HepG2 (cell line): ENCODE data around the gene HPCAL1. TPM values are rescaled to one million over a fixed set of nuclear protein-coding genes. Genes with fewer than 3 reads are reported as not detected.
A peak's percentile ranks its signal among the peaks of the same experiment; 100 is the strongest.

Experiments used
- ARHGAP35 ChIP-seq: sonication (generic); formaldehyde crosslinking; IDR thresholded peaks from 2 replicates; pipeline ENCODE4 v1.9.0; 2022; ENCODE audit warnings: mild to moderate bottlenecking, inconsistent platforms, moderate library complexity, missing genetic modification reagents, borderline replicate concordance
- BRD4 ChIP-seq: sonication (generic); formaldehyde crosslinking; IDR thresholded peaks from 2 replicates; pipeline ENCODE4 v1.4.0; 2020; ENCODE audit warnings: missing genetic modification reagents
- EZH2 ChIP-seq: conservative IDR thresholded peaks from 2 replicates; pipeline ENCODE4 v1.6.1; 2012; ENCODE audit warnings: mild to moderate bottlenecking, low read depth, low read length, moderate library complexity
- FOXC1 ChIP-seq: sonication (generic); formaldehyde crosslinking; IDR thresholded peaks from 2 replicates; pipeline ENCODE4 v1.8.0; 2022; ENCODE audit warnings: mild to moderate bottlenecking, missing genetic modification reagents, borderline replicate concordance
- HNRNPLL ChIP-seq: fragments of 200-400 bp; formaldehyde crosslinking; IDR thresholded peaks from 2 replicates; pipeline ENCODE4 v1.6.1; 2017; ENCODE audit warnings: mild to moderate bottlenecking, low read depth, low read length; ENCODE audit not compliant: poor library complexity, severe bottlenecking
- KDM5A ChIP-seq: fragments of 200-600 bp; sonication (generic); IDR thresholded peaks from 2 replicates; pipeline ENCODE4 v1.7.0; 2018; ENCODE audit warnings: antibody characterized with exemption, mild to moderate bottlenecking, low read length, borderline replicate concordance
- MXD1 ChIP-seq: sonication (generic); formaldehyde crosslinking; IDR thresholded peaks from 2 replicates; pipeline ENCODE4 v1.4.0; 2020; ENCODE audit warnings: mild to moderate bottlenecking, missing genetic modification reagents
- MXD3 ChIP-seq: IDR thresholded peaks from 2 replicates; pipeline ENCODE4 v1.6.1; 2016; ENCODE audit warnings: mild to moderate bottlenecking, missing biosample characterization, missing genetic modification reagents
- NCOR1 ChIP-seq: fragments of 200-600 bp; sonication (generic); IDR thresholded peaks from 2 replicates; pipeline ENCODE4 v1.7.0; 2017; ENCODE audit warnings: antibody characterized with exemption, low read length, borderline replicate concordance
- NRL ChIP-seq: sonication (generic); formaldehyde crosslinking; IDR thresholded peaks from 2 replicates; pipeline ENCODE4 v1.5.0; 2020; ENCODE audit warnings: missing genetic modification reagents, mild to moderate bottlenecking, moderate library complexity, borderline replicate concordance
- PAX8 ChIP-seq: sonication (generic); formaldehyde crosslinking; IDR thresholded peaks from 2 replicates; pipeline ENCODE4 v1.8.0; 2022; ENCODE audit warnings: mild to moderate bottlenecking, missing genetic modification reagents, borderline replicate concordance
- POLR2A ChIP-seq, 2 experiments: IDR thresholded peaks; 2 replicates each; pipeline ENCODE4 v1.6.1; 2011; ENCODE audit warnings: low read depth in 2 of 2, low read length in 2 of 2, mild to moderate bottlenecking in 1 of 2, moderate library complexity in 1 of 2; ENCODE audit not compliant: insufficient read depth in 1 of 2
- RAD21 ChIP-seq: fragments of 450-650 bp; formaldehyde crosslinking; IDR thresholded peaks from 2 replicates; pipeline ENCODE4 v1.5.0; 2020; ENCODE audit warnings: mild to moderate bottlenecking
- SMAD1 ChIP-seq: sonication (generic); formaldehyde crosslinking; IDR thresholded peaks from 2 replicates; pipeline ENCODE4 v1.4.0; 2020; ENCODE audit warnings: missing genetic modification reagents, low read depth, mild to moderate bottlenecking, borderline replicate concordance
- SNAPC5 ChIP-seq: sonication (generic); formaldehyde crosslinking; IDR thresholded peaks from 2 replicates; pipeline ENCODE4 v1.8.1; 2023; ENCODE audit warnings: mild to moderate bottlenecking, missing genetic modification reagents, borderline replicate concordance
- TARDBP ChIP-seq: sonication (generic); formaldehyde crosslinking; IDR thresholded peaks from 2 replicates; pipeline ENCODE4 v1.8.0; 2022; ENCODE audit warnings: mild to moderate bottlenecking, missing genetic modification reagents
- THAP11 ChIP-seq: IDR thresholded peaks from 2 replicates; pipeline ENCODE4 v1.6.1; 2016; ENCODE audit warnings: missing biosample characterization, missing genetic modification reagents
- ZHX2 ChIP-seq, 2 experiments: sonication (generic) in 1 of 2; formaldehyde crosslinking in 1 of 2; IDR thresholded peaks; 2 replicates each; pipeline versions ENCODE4 v1.6.1 to v1.9.0; 2014 to 2022; ENCODE audit warnings: antibody characterized with exemption in 1 of 2, borderline replicate concordance in 1 of 2, inconsistent platforms in 1 of 2, low read depth in 1 of 2, missing genetic modification reagents in 1 of 2
- ZNF33B ChIP-seq: sonication (generic); formaldehyde crosslinking; IDR thresholded peaks from 2 replicates; pipeline ENCODE4 v1.5.1; 2020; ENCODE audit warnings: mild to moderate bottlenecking, missing genetic modification reagents
- ZNF607 ChIP-seq: sonication (generic); formaldehyde crosslinking; IDR thresholded peaks from 2 replicates; pipeline ENCODE4 v1.5.1; 2020; ENCODE audit warnings: missing genetic modification reagents, mild to moderate bottlenecking, borderline replicate concordance
- polyA plus RNA-seq, 8 experiments: library from polyadenylated mRNA; depleted of rRNA in 3 of 8; stranded (reverse) in 7 of 8; unstranded in 1 of 8; fragments of >200 nt; fragmentation: Illumina TruSeq in 4 of 8; extraction: Trizol in 4 of 8; gene quantifications; 2 replicates each; pipeline versions ENCODE4 v1.2.1 to v1.2.3, GENCODE V29; 2011 to 2016; ENCODE audit warnings: low read depth in 4 of 8, missing spikeins in 1 of 8, mixed read lengths in 1 of 8; ENCODE audit not compliant: insufficient read depth in 1 of 8
- total RNA-seq, 5 experiments: library from RNA; depleted of rRNA; stranded (reverse); fragments of >200 nt; fragmentation: Illumina TruSeq; extraction: Trizol; gene quantifications; 2 replicates each; pipeline ENCODE4 v1.2.3, GENCODE V29; 2016; ENCODE audit warnings: low read depth in 1 of 5

The HPCAL1 gene
- total and polyA plus RNA-seq, 2 of the 13 experiments (the other 11 are each of a cell fraction or from before 2014, with no cell fraction given) = 29.5 to 29.9 TPM

- peak; percentile 38; the same call in 1 of the 2 replicates for TF ChIP-seq ZHX2 (IDR thresholded peaks at IDR 0.05; ENCODE audit: low read depth)
- peak; percentile 98 for TF ChIP-seq ZHX2 (CRISPR knock-in tag; IDR thresholded peaks at IDR 0.05; ENCODE audit: borderline replicate concordance)
- TF ChIP-seq POLR2A (IDR thresholded peaks at IDR 0.05; ENCODE audit: insufficient read depth in 1 of 2, low read depth in 2 of 2, low read length in 2 of 2) = peak; percentile 85 to 93
- TF ChIP-seq BRD4 (CRISPR knock-in tag) = peak; percentile 80; the same call in 1 of the 2 replicates
- TF ChIP-seq KDM5A = no peak
- peak; percentile 99 for TF ChIP-seq SMAD1 (CRISPR knock-in tag)
- peak; percentile 99 for TF ChIP-seq NRL (CRISPR knock-in tag)
- TF ChIP-seq MXD1 (CRISPR knock-in tag) = peak; percentile 100
- TF ChIP-seq THAP11 = peak; percentile 71
- TF ChIP-seq EZH2 = no peak
- TF ChIP-seq SNAPC5 (CRISPR knock-in tag) = peak; percentile 94
- peak; percentile 98 for TF ChIP-seq PAX8 (CRISPR knock-in tag)
- TF ChIP-seq ZNF607 (CRISPR knock-in tag) = peak; percentile 100
- TF ChIP-seq NCOR1 = no peak
- peak; percentile 100 for TF ChIP-seq MXD3 (CRISPR knock-in tag)
- TF ChIP-seq HNRNPLL = peak; percentile 83
- peak; percentile 99 for TF ChIP-seq ZNF33B (CRISPR knock-in tag)
- TF ChIP-seq FOXC1 = peak; percentile 100
- TF ChIP-seq RAD21 (CRISPR knock-in tag) = peak; percentile 69
- peak; percentile 89 for TF ChIP-seq TARDBP (CRISPR knock-in tag)
- TF ChIP-seq ARHGAP35 = peak; percentile 99
Measured at GRCh38 chr2:10448576-10449485, 146.1 kb downstream of the HPCAL1 start (continued).
